Mesodermal cell (in vitro differentiated cells): ENCODE results near the gene HSD17B8.
"Not testable (repeated sequence)": the region's sequence is repeated elsewhere in the genome, so short reads cannot be mapped to it uniquely, and the experiment has no call there.

Experiments
- H3K27ac ChIP-seq: 2 replicates; pipeline ENCODE4 v1.7.0; 2013; ENCODE audit warnings: mild to moderate bottlenecking, low read depth, low read length, moderate library complexity; ENCODE audit not compliant: severe bottlenecking
- H3K36me3 ChIP-seq: 2 replicates; pipeline ENCODE4 v1.7.1; 2013; ENCODE audit warnings: mild to moderate bottlenecking, low read length, moderate library complexity; ENCODE audit not compliant: control insufficient read depth, insufficient read depth
- H3K4me1 ChIP-seq: one replicate; pipeline ENCODE4 v1.7.1; 2013; ENCODE audit warnings: mild to moderate bottlenecking, low read length; ENCODE audit not compliant: insufficient read depth, control insufficient read depth, poor library complexity, severe bottlenecking
- H3K4me3 ChIP-seq: 2 replicates; pipeline ENCODE4 v1.7.0; 2013; ENCODE audit warnings: low read length, control low read depth, mild to moderate bottlenecking; ENCODE audit not compliant: insufficient read depth, poor library complexity, severe bottlenecking; ENCODE audit errors: extremely low read depth
- H3K9me3 ChIP-seq: 2 replicates; pipeline ENCODE4 v1.7.1; 2013; ENCODE audit warnings: mild to moderate bottlenecking, low read length, moderate library complexity; ENCODE audit not compliant: control insufficient read depth
- WGBS, 2 experiments: methylation state at CpG; one replicate each; pipeline ENCODE4 v1.1.5; 2013; ENCODE audit warnings: missing lambda C conversion rate in 2 of 2; ENCODE audit not compliant: insufficient coverage in 2 of 2; 5-methylcytosine and 5-hydroxymethylcytosine counted together

Gene HSD17B8

GRCh38 chr6:33217246-33217645, 12.8 kb downstream of the HSD17B8 start:
- Histone ChIP-seq H3K9me3 (no peaks in the 10 kb centered on the region), H3K36me3 (peaks cover 2% of the 10 kb centered on the region), H3K4me3 (no peak overlapping the region), H3K27ac (no peak overlapping the region), H3K4me1 (peaks cover 14% of the 10 kb centered on the region)
- WGBS, 2 experiments, result 70 to 80% methylated on average over 1 to 2 of the region's 6 CpGs

- Histone ChIP-seq H3K27ac (no peak overlapping the region), H3K36me3 (no peaks in the 10 kb centered on the region), H3K4me1 (peaks cover 9% of the 10 kb centered on the region), H3K4me3 (no peak overlapping the region), H3K9me3 (no peaks in the 10 kb centered on the region)
- 37 to 45% methylated on average over 3 of the region's 3 CpGs for WGBS, 2 experiments
Measured at GRCh38 chr6:33217681-33218080, 13.2 kb downstream of the HSD17B8 start.

DNA sequence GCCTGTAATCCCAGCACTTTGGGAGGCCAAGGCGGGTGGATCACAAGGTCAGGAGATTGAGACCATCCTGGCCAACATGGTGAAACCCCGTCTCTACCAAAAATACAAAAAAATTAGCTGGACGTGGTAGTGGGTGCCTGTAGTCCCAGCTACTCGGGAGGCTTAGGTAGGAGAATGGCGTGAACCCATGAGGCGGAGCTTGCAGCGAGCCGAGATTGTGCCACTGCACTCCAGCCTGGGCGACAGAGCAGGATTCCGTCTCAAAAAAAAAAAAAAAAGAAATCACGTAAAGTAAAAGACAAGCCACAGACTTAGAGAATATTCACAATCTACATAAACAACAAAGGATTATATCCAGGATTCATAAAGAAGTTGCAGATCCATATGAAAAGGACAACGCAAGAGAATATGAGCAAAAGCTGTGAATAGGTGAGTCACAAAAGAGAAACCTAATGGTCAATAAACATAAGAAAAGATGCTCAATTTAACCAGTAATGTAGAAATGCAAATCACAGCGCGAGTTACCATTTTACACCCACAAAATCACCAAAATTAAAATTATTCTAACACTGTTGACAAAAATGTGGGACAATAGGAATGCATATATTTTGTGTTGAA, 22.2 kb downstream of the HSD17B8 start:
- H3K36me3 ChIP-seq, H3K4me3 ChIP-seq, H3K27ac ChIP-seq, H3K4me1 ChIP-seq, H3K9me3 ChIP-seq: not testable (repeated sequence)
- 36 to 46% methylated on average over 4 to 7 of the region's 14 CpGs for WGBS, 2 experiments

GRCh38 chr6:33235221-33235634, 30.8 kb downstream of the HSD17B8 start:
- Histone ChIP-seq H3K9me3 (no peaks in the 10 kb centered on the region), H3K27ac (peak overlapping the region; percentile 29), H3K36me3 (no peaks in the 10 kb centered on the region), H3K4me1 (peaks cover 8% of the 10 kb centered on the region), H3K4me3 (no peak overlapping the region)
- WGBS, 2 experiments, result 17 to 26% methylated on average over 6 of the region's 6 CpGs

GRCh38 chr6:33236328-33236727, 31.9 kb downstream of the HSD17B8 start:
- H3K9me3 ChIP-seq, result no peaks in the 10 kb centered on the region
- H3K27ac ChIP-seq, result no peak overlapping the region
- no peaks in the 10 kb centered on the region for H3K36me3 ChIP-seq
- H3K4me3 ChIP-seq, result no peak overlapping the region
- peaks cover 8% of the 10 kb centered on the region for H3K4me1 ChIP-seq

GRCh38 chr6:33236852-33237251, 32.4 kb downstream of the HSD17B8 start:
- Histone ChIP-seq H3K36me3 (no peaks in the 10 kb centered on the region), H3K4me3 (no peak overlapping the region), H3K27ac (no peak overlapping the region), H3K9me3 (no peaks in the 10 kb centered on the region), H3K4me1 (peaks cover 8% of the 10 kb centered on the region)
- 89 to 92% methylated on average over 6 of the region's 6 CpGs for WGBS, 2 experiments

GRCh38 chr6:33237741-33238140, 33.3 kb downstream of the HSD17B8 start:
- H3K9me3 ChIP-seq, result no peaks in the 10 kb centered on the region
- no peaks in the 10 kb centered on the region for H3K36me3 ChIP-seq
- peaks cover 8% of the 10 kb centered on the region for H3K4me1 ChIP-seq
- H3K4me3 ChIP-seq, result no peak overlapping the region
- H3K27ac ChIP-seq, result no peak overlapping the region
- 100% methylated on average over 2 of the region's 2 CpGs for WGBS, 2 experiments

- Histone ChIP-seq H3K9me3 (no peaks in the 10 kb centered on the region), H3K4me1 (no peaks in the 10 kb centered on the region), H3K4me3 (no peak overlapping the region), H3K27ac (no peak overlapping the region), H3K36me3 (no peaks in the 10 kb centered on the region)
- no CpG with 5 or more reads among the region's 3 CpGs for WGBS, 2 experiments
Measured at GRCh38 chr6:33241968-33242367, 37.5 kb downstream of the HSD17B8 start.

DNA sequence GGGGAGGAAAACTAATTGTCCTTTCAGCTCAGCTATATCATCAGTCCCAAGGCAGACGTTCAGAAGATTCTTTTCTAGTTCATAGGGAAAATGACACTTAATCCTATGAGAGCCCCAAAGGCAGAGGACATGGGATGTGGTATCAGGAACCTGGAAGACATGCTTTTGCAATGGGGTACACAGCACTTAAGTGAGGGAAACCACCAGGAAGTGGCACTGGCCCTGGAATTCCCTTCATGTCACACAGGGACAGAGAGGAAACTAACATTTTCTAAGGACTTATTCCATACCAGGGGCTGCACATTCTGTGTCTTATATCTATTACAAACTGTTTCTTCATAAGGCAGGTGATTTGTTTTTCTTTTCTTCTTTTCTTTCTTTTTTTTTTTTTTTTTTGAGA, 39.0 kb downstream of the HSD17B8 start:
- H3K4me1 ChIP-seq, result no peaks in the 10 kb centered on the region
- no peaks in the 10 kb centered on the region for H3K9me3 ChIP-seq
- H3K27ac ChIP-seq, result no peak overlapping the region
- H3K4me3 ChIP-seq, result no peak overlapping the region
- 67% methylated on average over 1 of the region's 1 CpG; no CpG with 5 or more reads in 1 of the 2 experiments for WGBS, 2 experiments
- no peaks in the 10 kb centered on the region for H3K36me3 ChIP-seq

DNA sequence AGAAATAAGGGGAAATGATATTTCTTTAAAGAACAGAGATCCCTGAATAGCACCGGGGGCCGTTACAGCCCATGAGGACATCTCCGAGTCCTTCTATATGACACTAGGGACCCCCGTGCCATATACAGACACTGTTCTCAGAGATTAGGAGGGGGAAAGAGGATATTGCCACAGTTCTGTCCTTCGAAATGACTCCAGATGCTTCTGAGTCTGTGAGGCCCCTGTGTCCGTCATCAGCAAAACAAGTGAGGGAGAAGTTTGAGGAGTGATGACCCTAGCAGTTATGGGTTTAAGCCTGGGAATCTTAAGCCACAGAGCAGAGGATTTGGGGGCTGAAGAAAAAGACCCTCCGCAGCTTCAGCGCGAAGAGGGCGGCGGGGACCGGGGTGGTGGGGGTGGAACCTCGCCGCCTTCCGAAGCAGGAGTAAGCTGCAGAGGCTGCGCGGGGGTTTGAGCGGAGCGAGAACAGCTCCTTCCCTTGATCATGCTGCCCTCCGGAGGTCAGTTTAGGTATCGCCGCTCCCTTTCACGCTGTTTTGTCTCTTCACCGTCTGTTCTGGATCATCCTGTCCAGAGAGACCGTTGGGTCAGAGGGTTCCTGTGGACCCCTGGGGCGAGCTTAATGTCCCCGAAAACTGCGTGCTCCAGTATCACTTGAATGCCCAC, 43.7 kb downstream of the HSD17B8 start:
- Histone ChIP-seq H3K27ac (peak overlapping the region; percentile 57), H3K36me3 (peaks cover 13% of the 10 kb centered on the region), H3K9me3 (no peaks in the 10 kb centered on the region), H3K4me1 (peaks cover 10% of the 10 kb centered on the region), H3K4me3 (peak overlapping the region; percentile 48)
- WGBS, 2 experiments, result 9 to 12% methylated on average over 20 to 28 of the region's 28 CpGs

DNA sequence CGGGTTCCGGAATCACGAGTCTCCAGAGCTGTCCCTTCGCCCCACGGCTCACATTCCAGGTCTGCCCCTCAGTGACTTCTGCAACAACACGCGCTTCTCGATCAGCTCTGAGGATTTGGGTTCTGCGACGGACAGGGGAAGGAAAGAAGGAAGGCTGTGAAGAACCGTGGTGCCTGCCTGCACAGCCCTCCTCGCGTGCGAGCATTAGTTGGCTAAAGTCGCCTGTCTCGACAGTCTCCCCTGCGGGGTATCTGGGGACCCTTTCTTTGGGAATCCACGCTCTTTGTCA, 44.1 kb downstream of the HSD17B8 start:
- peaks cover 10% of the 10 kb centered on the region for H3K4me1 ChIP-seq
- 7 to 16% methylated on average over 13 to 17 of the region's 18 CpGs for WGBS, 2 experiments
- peak overlapping the region; percentile 48 for H3K4me3 ChIP-seq
- peaks cover 13% of the 10 kb centered on the region for H3K36me3 ChIP-seq
- H3K27ac ChIP-seq, result peak overlapping the region; percentile 57
- H3K9me3 ChIP-seq, result no peaks in the 10 kb centered on the region
